A673 (cell line): Measurements from ENCODE around the gene RPTOR.

Experiments
- CTCF ChIP-seq: fragments of 300-800, 200-600 bp; sonication (generic); conservative IDR thresholded peaks from 2 replicates; pipeline ENCODE4 v1.5.1; 2017; ENCODE audit warnings: low read depth, mild to moderate bottlenecking, antibody characterized with exemption, low read length, moderate library complexity, mixed read lengths
- EZH2 ChIP-seq: fragments of 200-600 bp; sonication (generic); IDR thresholded peaks from 2 replicates; pipeline ENCODE4 v1.6.1; 2017; ENCODE audit warnings: borderline replicate concordance, low read depth, mild to moderate bottlenecking, mixed read lengths, antibody characterized with exemption, low read length; ENCODE audit not compliant: poor library complexity, severe bottlenecking

DNA sequence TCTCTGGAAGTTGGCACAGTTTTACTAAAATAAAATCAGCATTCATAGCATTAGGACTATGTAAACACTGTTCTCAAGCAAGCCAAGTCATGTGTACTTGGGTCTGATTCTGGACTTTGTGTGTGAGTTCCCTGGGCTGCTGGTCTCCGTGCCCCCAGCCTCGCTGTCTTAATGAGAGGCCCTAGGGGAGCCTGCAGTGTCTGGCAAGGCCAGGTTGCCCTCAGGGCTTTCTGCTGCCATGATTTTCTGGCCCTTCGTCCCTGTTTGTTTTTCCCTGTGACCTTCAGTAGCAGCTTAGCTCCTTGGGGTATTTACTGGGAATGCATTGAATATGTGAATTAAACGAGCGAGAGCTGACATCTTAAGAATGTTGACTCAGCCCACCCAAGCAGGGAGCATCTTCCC lies 161.8 kb downstream of the RPTOR start:
- TF ChIP-seq CTCF, result no peak
- TF ChIP-seq EZH2, result no peak
